H1 (cell line): Measurements from ENCODE around the gene R3HDM2. TPM values are rescaled to one million over a fixed set of nuclear protein-coding genes. Genes with fewer than 3 reads are reported as not detected.

Source experiments
- CTCF ChIA-PET: fragments of 300-600 bp; sonication (Branson Sonifier 250); formaldehyde crosslinking; loops from one replicate; lab custom pipeline; 2021; ENCODE audit not compliant: partially characterized antibody; lab: Charles Lee
- POLR2A ChIA-PET: fragments of 300-600 bp; sonication (Branson Sonifier 250); formaldehyde crosslinking; loops from one replicate; lab custom pipeline; 2021; ENCODE audit warnings: inconsistent platforms; ENCODE audit not compliant: partially characterized antibody; lab: Charles Lee
- DNase-seq, 2 experiments: peaks; one replicate each; pipeline versions ENCODE4 v3.0.0 to v3.0.0-alpha.2; 2010 to 2022; ENCODE audit warnings: low spot score in 2 of 2, low read depth in 1 of 2, mixed read lengths in 1 of 2
- FAIRE-seq: peaks from 2 replicates; lab custom pipeline; 2011; peaks lifted over from hg19 to GRCh38; lab: Jason Lieb, UNC
- H2AFZ ChIP-seq: 2 replicates; pipeline ENCODE4 v1.8.1; 2012; ENCODE audit warnings: low read length, inconsistent platforms
- H2AK5ac ChIP-seq: 2 replicates; pipeline ENCODE4 v1.6.1; 2013; ENCODE audit warnings: low read depth, low read length
- H2BK120ac ChIP-seq: replicated peaks from 2 replicates; pipeline ENCODE3; 2013; ENCODE audit warnings: low read depth, low read length, inconsistent platforms
- H2BK12ac ChIP-seq: 2 replicates; pipeline ENCODE4 v1.6.1; 2013; ENCODE audit warnings: low read depth, low read length
- H2BK15ac ChIP-seq: 2 replicates; pipeline ENCODE4 v1.6.1; 2013; ENCODE audit warnings: low read length
- H2BK20ac ChIP-seq: 2 replicates; pipeline ENCODE4 v1.6.1; 2013; ENCODE audit warnings: low read length
- H2BK5ac ChIP-seq: 2 replicates; pipeline ENCODE4 v1.6.1; 2013; ENCODE audit warnings: low read depth, low read length
- H3K14ac ChIP-seq: 2 replicates; pipeline ENCODE4 v1.6.1; 2013; ENCODE audit warnings: inconsistent platforms; ENCODE audit not compliant: insufficient read length
- H3K18ac ChIP-seq: 2 replicates; pipeline ENCODE4 v1.6.1; 2013; ENCODE audit warnings: low read length; ENCODE audit errors: extremely low read depth
- H3K23ac ChIP-seq: 2 replicates; pipeline ENCODE4 v1.6.1; 2013; ENCODE audit warnings: inconsistent platforms; ENCODE audit not compliant: insufficient read length
- H3K23me2 ChIP-seq: 2 replicates; pipeline ENCODE4 v1.6.1; 2013; ENCODE audit warnings: low read depth, low read length
- H3K27ac ChIP-seq: 2 replicates; pipeline ENCODE4 v1.6.1; 2011; ENCODE audit warnings: low read depth, low read length, inconsistent platforms
- H3K27me3 ChIP-seq, 4 experiments: replicated peaks in 1 of 4; 1 replicate in 1 of 4; 2 replicates in 3 of 4; pipeline versions ENCODE4 v1.6.1 to v1.8.1; 2011 to 2013; ENCODE audit warnings: low read length in 3 of 4, mild to moderate bottlenecking in 3 of 4, inconsistent platforms in 2 of 4, mixed read lengths in 2 of 4, moderate library complexity in 1 of 4; ENCODE audit not compliant: control insufficient read depth in 3 of 4, insufficient read depth in 3 of 4; ENCODE audit errors: extremely low read depth in 1 of 4
- H3K36me3 ChIP-seq, 4 experiments: 2 replicates each; pipeline versions ENCODE4 v1.6.1 to v1.8.1; 2011 to 2013; ENCODE audit warnings: mild to moderate bottlenecking in 4 of 4, low read length in 3 of 4, moderate library complexity in 2 of 4, control low read depth in 1 of 4, inconsistent platforms in 1 of 4; ENCODE audit not compliant: insufficient read depth in 4 of 4, control insufficient read depth in 2 of 4
- H3K4ac ChIP-seq: replicated peaks from 2 replicates; pipeline ENCODE3; 2013; ENCODE audit warnings: low read length, low read depth, mixed read lengths, inconsistent platforms; ENCODE audit not compliant: insufficient read length
- H3K4me1 ChIP-seq, 4 experiments: replicated peaks in 1 of 4; 1 replicate in 1 of 4; 2 replicates in 3 of 4; pipeline versions ENCODE4 v1.6.1 to v1.8.1; 2011 to 2013; ENCODE audit warnings: low read length in 3 of 4, inconsistent platforms in 2 of 4, mixed read lengths in 1 of 4; ENCODE audit not compliant: insufficient read depth in 4 of 4, control insufficient read depth in 3 of 4
- H3K4me2 ChIP-seq, 2 experiments: 2 replicates each; pipeline versions ENCODE4 v1.6.1 to v1.8.1; 2011 to 2013; ENCODE audit warnings: low read depth in 2 of 2, low read length in 2 of 2, control low read depth in 1 of 2, inconsistent platforms in 1 of 2, mild to moderate bottlenecking in 1 of 2; ENCODE audit not compliant: insufficient read depth in 1 of 2
- H3K4me3 ChIP-seq, 4 experiments: fragments of 200-600, 300-600 bp in 1 of 4; sonication (generic), shearing (Covaris generic), sonication (Bioruptor Twin) in 1 of 4; 2 replicates each; pipeline versions ENCODE4 v1.5.1 to v1.8.1; 2011 to 2016; ENCODE audit warnings: low read length in 4 of 4, low read depth in 3 of 4, control low read depth in 2 of 4, inconsistent platforms in 2 of 4, mild to moderate bottlenecking in 2 of 4, mixed read lengths in 1 of 4, moderate library complexity in 1 of 4; ENCODE audit not compliant: insufficient read depth in 2 of 4; ENCODE audit errors: extremely low read depth in 1 of 4
- H3K56ac ChIP-seq: replicated peaks from 2 replicates; pipeline ENCODE3; 2013; ENCODE audit warnings: low read depth, mild to moderate bottlenecking, mixed read lengths, low read length, inconsistent platforms; ENCODE audit not compliant: insufficient read length
- H3K79me1 ChIP-seq: 2 replicates; pipeline ENCODE4 v1.6.1; 2013; ENCODE audit warnings: low read depth, low read length, control low read depth
- H3K79me2 ChIP-seq, 2 experiments: 2 replicates each; pipeline versions ENCODE4 v1.6.1 to v1.8.1; 2012 to 2013; ENCODE audit warnings: low read length in 2 of 2, mild to moderate bottlenecking in 2 of 2, inconsistent platforms in 1 of 2; ENCODE audit not compliant: insufficient read depth in 2 of 2, control insufficient read depth in 1 of 2
- H3K9ac ChIP-seq, 4 experiments: replicated peaks in 1 of 4; 1 replicate in 1 of 4; 2 replicates in 3 of 4; pipeline versions ENCODE4 v1.6.1 to v1.8.1; 2011 to 2013; ENCODE audit warnings: low read depth in 3 of 4, low read length in 3 of 4, control low read depth in 2 of 4, mild to moderate bottlenecking in 2 of 4, moderate library complexity in 2 of 4, inconsistent platforms in 1 of 4; ENCODE audit errors: extremely low read depth in 1 of 4
- H3K9me3 ChIP-seq, 2 experiments: 2 replicates each; pipeline versions ENCODE4 v1.6.1 to v1.8.1; 2012 to 2013; ENCODE audit warnings: mild to moderate bottlenecking in 2 of 2, moderate library complexity in 2 of 2, control low read depth in 1 of 2, inconsistent platforms in 1 of 2, low read depth in 1 of 2, low read length in 1 of 2, mixed read lengths in 1 of 2; ENCODE audit not compliant: insufficient read depth in 2 of 2
- H4K20me1 ChIP-seq, 2 experiments: replicated peaks in 1 of 2; 2 replicates each; pipeline versions ENCODE3 to v1.8.1; 2011 to 2013; ENCODE audit warnings: inconsistent platforms in 2 of 2, low read length in 2 of 2, mild to moderate bottlenecking in 1 of 2; ENCODE audit not compliant: insufficient read depth in 2 of 2, control insufficient read depth in 1 of 2
- H4K5ac ChIP-seq: 2 replicates; pipeline ENCODE4 v1.6.1; 2013; ENCODE audit warnings: low read length, low read depth, mixed read lengths, inconsistent platforms; ENCODE audit not compliant: insufficient read length
- H4K8ac ChIP-seq: 2 replicates; pipeline ENCODE4 v1.8.0; 2013; ENCODE audit warnings: mild to moderate bottlenecking, moderate library complexity, low read length, inconsistent platforms; ENCODE audit not compliant: insufficient read depth; ENCODE audit errors: extremely low read depth
- H4K91ac ChIP-seq: replicated peaks from 2 replicates; pipeline ENCODE3; 2013; ENCODE audit warnings: low read length, mixed read lengths, inconsistent platforms; ENCODE audit not compliant: insufficient read length
- GABPA ChIP-seq: IDR thresholded peaks from 2 replicates; pipeline ENCODE4 v1.6.1; 2011; ENCODE audit warnings: mild to moderate bottlenecking, low read length, moderate library complexity, borderline replicate concordance; ENCODE audit not compliant: insufficient read depth
- KDM5A ChIP-seq: fragments of 200-600 bp; IDR thresholded peaks from 2 replicates; pipeline ENCODE4 v1.7.1; 2012; ENCODE audit warnings: mild to moderate bottlenecking, low read length, inconsistent platforms, mixed read lengths
- MAFK ChIP-seq: IDR thresholded peaks from 2 replicates; pipeline ENCODE4 v1.6.1; 2012; ENCODE audit warnings: low read depth, mild to moderate bottlenecking, improper control_type of control experiment, low read length
- WGBS, 2 experiments: shearing (Covaris generic) in 1 of 2; methylation state at CpG; one replicate each; pipeline versions ENCODE4 v1.1.6 to v1.1.7; 2013 to 2015; ENCODE audit warnings: low lambda C conversion rate in 2 of 2, mixed read lengths in 2 of 2, inconsistent platforms in 1 of 2, low coverage in 1 of 2, missing lambda C conversion rate in 1 of 2; ENCODE audit not compliant: insufficient replicate concordance in 2 of 2, insufficient coverage in 1 of 2, insufficient read length in 1 of 2; ENCODE audit errors: extremely low coverage in 1 of 2, missing lambda C conversion rate in 1 of 2; 5-methylcytosine and 5-hydroxymethylcytosine counted together
- polyA plus RNA-seq, 7 experiments: library from polyadenylated mRNA; depleted of rRNA in 3 of 7; stranded (reverse) in 5 of 7; unstranded in 2 of 7; fragments of >200 nt in 5 of 7; fragments of 200-250 nt in 2 of 7; gene quantifications; 1 replicate in 5 of 7; 2 replicates in 1 of 7; 4 replicates in 1 of 7; pipeline versions ENCODE4 v1.2.1 to v1.2.3, GENCODE V29; 2011 to 2013; ENCODE audit warnings: missing spikeins in 2 of 7, mixed read lengths in 2 of 7
- total RNA-seq: library from RNA; stranded (reverse); fragmentation: NEBNext Ultra II Directional; extraction: Animal tissue kit (Norgen Biotek cat#: 25700); gene quantifications from 2 replicates; pipeline ENCODE4 v1.2.1, GENCODE V29; 2021

R3HDM2 gene
- total and polyA plus RNA-seq, 2 of the 8 experiments (the other 6 are each of a cell fraction or from before 2014, with no cell fraction given): 25.6 to 27.0 TPM

DNA sequence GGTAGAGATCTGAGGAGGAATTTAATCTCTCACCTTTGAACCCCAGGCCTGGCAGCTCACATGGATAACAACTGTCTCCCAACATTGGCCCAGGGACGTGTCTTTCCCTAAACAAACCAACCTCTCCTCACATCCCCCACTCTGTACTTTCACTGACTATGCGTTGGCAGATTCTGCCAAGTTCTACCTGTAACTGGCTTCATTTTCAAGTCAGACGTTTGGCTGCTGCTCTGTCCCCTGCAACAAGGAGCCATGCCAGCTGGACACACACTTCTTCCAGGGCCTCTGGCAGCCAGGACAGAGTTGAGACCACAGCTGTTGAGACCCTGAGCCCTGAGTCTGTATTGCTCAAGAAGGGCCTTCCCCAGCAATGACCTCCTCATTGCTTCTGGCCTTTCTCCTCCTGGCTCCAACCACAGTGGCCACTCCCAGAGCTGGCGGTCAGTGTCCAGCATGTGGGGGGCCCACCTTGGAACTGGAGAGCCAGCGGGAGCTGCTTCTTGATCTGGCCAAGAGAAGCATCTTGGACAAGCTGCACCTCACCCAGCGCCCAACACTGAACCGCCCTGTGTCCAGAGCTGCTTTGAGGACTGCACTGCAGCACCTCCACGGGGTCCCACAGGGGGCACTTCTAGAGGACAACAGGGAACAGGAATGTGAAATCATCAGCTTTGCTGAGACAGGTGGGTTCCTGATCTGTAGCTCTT is 3.8 kb upstream of the R3HDM2 start, which contains the start of gene INHBC:
Gene INHBC, plus strand, starts transcription at position 268 of the 707 bp plus-strand sequence. Its CDS starts 103 bp downstream, at position 371.
- Histone ChIP-seq H3K9ac (no peak within 1 kb of the TSS), H3K27ac (no peak within 1 kb of the TSS), H3K4ac (peak within 1 kb of the TSS; percentile 37), H3K4me3 (no peak within 1 kb of the TSS), H2BK120ac (peak within 1 kb of the TSS; percentile 57), H3K14ac (no peak within 1 kb of the TSS), H2AK5ac (no peak within 1 kb of the TSS), H3K27me3 (no peaks in the 10 kb centered on the region), H3K56ac (no peak within 1 kb of the TSS), H3K4me2 (no peak within 1 kb of the TSS), H2BK20ac (no peak within 1 kb of the TSS), H3K23ac (no peak within 1 kb of the TSS), H3K79me2 (peaks cover 0 to 6% of the 10 kb centered on the region in 2 experiments; a peak in 2 of 4 replicates), H4K91ac (peak within 1 kb of the TSS; percentile 15), H3K18ac (no peak within 1 kb of the TSS; the same call in 1 of the 2 replicates), H4K8ac (peak within 1 kb of the TSS; percentile 79), H3K4me1 (peaks cover 0 to 3% (median under 1%) of the 10 kb centered on the region in 4 experiments; a peak in 1 of 7 replicates), H2BK5ac (no peak within 1 kb of the TSS; the same call in 1 of the 2 replicates), H3K9me3 (no peaks in the 10 kb centered on the region), H4K20me1 (no peaks in the 10 kb centered on the region), H2BK15ac (peak within 1 kb of the TSS; percentile 83), H3K79me1 (no peaks in the 10 kb centered on the region; the same call in 1 of the 2 replicates), H2BK12ac (no peak within 1 kb of the TSS), H2AFZ (peak within 1 kb of the TSS; percentile 67), H4K5ac (no peak within 1 kb of the TSS), H3K36me3 (no peaks in the 10 kb centered on the region), H3K23me2 (peaks cover 3% of the 10 kb centered on the region; the same call in 1 of the 2 replicates)
- ChIA-PET POLR2A (interaction anchor here (0.6 to 13.2 kb wide), 6 partner anchors 11 to 192 kb away, joined by 3 to 168 read pairs (median 4); partner anchors contain the start of genes GLI1 and INHBE), CTCF (interaction anchor here (0.6 to 7.7 kb wide), 9 partner anchors 18 to 169 kb away, joined by 3 to 112 read pairs (median 3); partner anchors contain the start of gene INHBE)
- WGBS, 2 experiments: 76% methylated on average over 8 of the region's 8 CpGs; no CpG with 5 or more reads in 1 of the 2 experiments
- DNase-seq: no peak
- TF ChIP-seq KDM5A (no peak), MAFK (no peak), GABPA (no peak)
- no peak for FAIRE-seq
